AG04450 (cell line): ENCODE results near the gene ZBTB39. TPM values are rescaled to one million over a fixed set of nuclear protein-coding genes. Genes with fewer than 3 reads are reported as not detected.

Experiments
- CTCF ChIA-PET: fragments of 300-600, 350-600 bp; formaldehyde crosslinking; extraction: SDS; loops from one replicate; lab custom pipeline; 2022; ENCODE audit warnings: antibody characterized with exemption, inconsistent platforms; lab: Charles Lee
- POLR2A ChIA-PET: fragments of 350-600 bp; formaldehyde crosslinking; extraction: SDS; loops from one replicate; lab custom pipeline; 2021; ENCODE audit warnings: antibody characterized with exemption, inconsistent platforms; lab: Yijun Ruan, JAX
- DNase-seq: peaks from one replicate; pipeline ENCODE4 v3.0.0-alpha.2; 2011; ENCODE audit warnings: low read depth, low spot score
- H3K27ac ChIP-seq: one replicate; pipeline ENCODE4 v1.5.1; 2012; ENCODE audit warnings: low read depth, low read length, control low read depth
- H3K27me3 ChIP-seq: one replicate; pipeline ENCODE4 v1.6.0; 2012; ENCODE audit warnings: low read length; ENCODE audit not compliant: control insufficient read depth, insufficient read depth
- H3K4me3 ChIP-seq: 2 replicates; pipeline ENCODE4 v1.5.1; 2011; ENCODE audit warnings: mild to moderate bottlenecking, low read depth, low read length, control low read depth
- H3K9me3 ChIP-seq: 2 replicates; pipeline ENCODE4 v1.5.1; 2012; ENCODE audit warnings: low read length; ENCODE audit not compliant: control insufficient read depth, insufficient read depth
- polyA plus RNA-seq: library from polyadenylated mRNA; depleted of rRNA; stranded (reverse); fragments of >200 nt; gene quantifications from 2 replicates; pipeline ENCODE4 v1.2.3, GENCODE V29; 2011
- TF ChIP-seq, protein P1 (sequence below): IDR thresholded peaks from 2 replicates; pipeline ENCODE4 v1.5.1; 2011; ENCODE audit warnings: low read depth, low read length, control low read depth, inconsistent platforms

Gene ZBTB39
- polyA plus RNA-seq, 1 experiment: 6.4 TPM

DNA sequence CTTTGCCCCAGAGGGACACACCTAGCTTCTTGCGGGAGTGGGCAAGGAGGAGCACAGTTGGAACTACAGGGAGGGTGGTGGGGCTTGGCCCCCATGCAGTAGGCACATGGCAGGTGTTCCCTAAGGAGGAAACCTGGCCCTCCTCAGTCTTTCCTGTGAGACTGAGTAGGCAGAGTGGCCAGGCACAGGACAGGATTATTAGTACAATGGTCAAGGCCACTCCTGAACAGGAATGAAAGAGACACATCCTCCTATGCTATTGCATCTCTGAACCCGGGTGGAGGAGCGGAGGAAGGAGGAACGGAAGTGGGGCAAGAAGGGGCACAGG lies 42.7 kb upstream of the ZBTB39 start:
- Histone ChIP-seq H3K9me3 (no peaks in the 10 kb centered on the region), H3K27ac (no peak overlapping the region), H3K4me3 (no peak overlapping the region), H3K27me3 (peaks cover 11% of the 10 kb centered on the region)
- CTCF ChIA-PET: interaction anchor here (1.5 to 1.6 kb wide), 2 partner anchors 14 to 20 kb away, joined by 4 to 9 read pairs; no protein-coding TSS in a partner anchor
- DNase-seq: no peak
- TF ChIP-seq, protein P1, sequence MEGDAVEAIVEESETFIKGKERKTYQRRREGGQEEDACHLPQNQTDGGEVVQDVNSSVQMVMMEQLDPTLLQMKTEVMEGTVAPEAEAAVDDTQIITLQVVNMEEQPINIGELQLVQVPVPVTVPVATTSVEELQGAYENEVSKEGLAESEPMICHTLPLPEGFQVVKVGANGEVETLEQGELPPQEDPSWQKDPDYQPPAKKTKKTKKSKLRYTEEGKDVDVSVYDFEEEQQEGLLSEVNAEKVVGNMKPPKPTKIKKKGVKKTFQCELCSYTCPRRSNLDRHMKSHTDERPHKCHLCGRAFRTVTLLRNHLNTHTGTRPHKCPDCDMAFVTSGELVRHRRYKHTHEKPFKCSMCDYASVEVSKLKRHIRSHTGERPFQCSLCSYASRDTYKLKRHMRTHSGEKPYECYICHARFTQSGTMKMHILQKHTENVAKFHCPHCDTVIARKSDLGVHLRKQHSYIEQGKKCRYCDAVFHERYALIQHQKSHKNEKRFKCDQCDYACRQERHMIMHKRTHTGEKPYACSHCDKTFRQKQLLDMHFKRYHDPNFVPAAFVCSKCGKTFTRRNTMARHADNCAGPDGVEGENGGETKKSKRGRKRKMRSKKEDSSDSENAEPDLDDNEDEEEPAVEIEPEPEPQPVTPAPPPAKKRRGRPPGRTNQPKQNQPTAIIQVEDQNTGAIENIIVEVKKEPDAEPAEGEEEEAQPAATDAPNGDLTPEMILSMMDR: no peak
- POLR2A ChIA-PET: no interaction called here

DNA sequence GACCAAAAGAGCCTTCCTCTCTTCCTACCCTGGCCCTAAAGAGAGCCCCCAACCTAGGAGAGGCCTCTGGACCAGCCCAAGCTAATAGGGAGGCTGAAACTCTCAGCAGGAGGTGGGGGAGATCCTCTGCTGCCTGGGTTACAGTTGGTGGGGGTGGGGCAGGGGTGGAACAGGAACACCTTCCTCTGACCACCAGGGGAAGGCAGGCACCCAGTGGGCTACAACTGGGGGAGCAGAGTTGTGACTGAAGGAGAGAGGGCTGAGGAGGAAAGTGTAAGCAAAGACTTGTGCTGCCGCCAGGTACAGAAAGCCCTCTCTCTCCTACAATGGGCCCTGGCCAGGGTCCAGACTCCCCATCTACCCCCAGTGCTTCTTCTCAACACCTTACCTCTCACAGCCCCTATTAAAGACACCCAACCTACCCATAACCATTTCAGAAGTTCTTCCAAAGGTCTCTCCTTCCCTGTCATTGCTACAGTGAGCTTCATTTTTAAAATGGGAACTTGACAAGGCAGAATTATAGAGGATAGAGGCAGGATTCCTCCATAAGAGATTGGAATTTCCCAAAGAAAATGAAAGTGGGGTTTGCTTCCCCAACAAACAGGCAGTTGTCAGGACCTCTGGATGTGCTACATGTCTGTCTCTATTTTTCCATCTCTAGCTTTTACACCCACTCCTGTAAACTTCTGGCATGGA lies 42.2 kb upstream of the ZBTB39 start:
- ChIA-PET CTCF (interaction anchor here (1.1 to 1.9 kb wide), 5 partner anchors 12 to 47 kb away, joined by 3 to 9 read pairs (median 5); no protein-coding TSS in a partner anchor), POLR2A (no interaction called here)
- no peak for DNase-seq
- Histone ChIP-seq H3K27ac (no peak overlapping the region), H3K9me3 (no peaks in the 10 kb centered on the region), H3K4me3 (no peak overlapping the region), H3K27me3 (peaks cover 15% of the 10 kb centered on the region)
- TF ChIP-seq, protein P1: no peak

- POLR2A ChIA-PET: no interaction called here
- Histone ChIP-seq H3K9me3 (no peaks in the 10 kb centered on the region), H3K27me3 (peaks cover 17% of the 10 kb centered on the region), H3K27ac (no peak overlapping the region), H3K4me3 (no peak overlapping the region)
- DNase-seq: no peak
- TF ChIP-seq, protein P1: no peak
- CTCF ChIA-PET: interaction anchor here (1.1 to 1.9 kb wide), 4 partner anchors 13 to 47 kb away, joined by 3 to 8 read pairs (median 4); no protein-coding TSS in a partner anchor
These were observed 41.6 kb upstream of the ZBTB39 start for GRCh38 chr12:57047981-57048380.

GRCh38 chr12:57046947-57047890 lies 40.9 kb upstream of the ZBTB39 start:
- Histone ChIP-seq H3K4me3 (no peak overlapping the region), H3K9me3 (no peaks in the 10 kb centered on the region), H3K27me3 (peaks cover 18% of the 10 kb centered on the region), H3K27ac (no peak overlapping the region)
- DNase-seq: no peak
- CTCF ChIA-PET: interaction anchor here (1.1 to 1.9 kb wide), 3 partner anchors 14 to 46 kb away, joined by 3 to 8 read pairs (median 5); no protein-coding TSS in a partner anchor
- POLR2A ChIA-PET: no interaction called here
- TF ChIP-seq, protein P1: no peak
